LoVo (cell line): ENCODE data around the gene ZBTB11.
A peak's percentile ranks its signal among the peaks of the same experiment; 100 is the strongest.
"Not testable (repeated sequence)": the region's sequence is repeated elsewhere in the genome, so short reads cannot be mapped to it uniquely, and the experiment has no call there.

ENCODE experiments used
- DNase-seq: peaks from one replicate; pipeline ENCODE4 v3.0.0-alpha.2; 2016; ENCODE audit warnings: low spot score

The ZBTB11 gene

DNA sequence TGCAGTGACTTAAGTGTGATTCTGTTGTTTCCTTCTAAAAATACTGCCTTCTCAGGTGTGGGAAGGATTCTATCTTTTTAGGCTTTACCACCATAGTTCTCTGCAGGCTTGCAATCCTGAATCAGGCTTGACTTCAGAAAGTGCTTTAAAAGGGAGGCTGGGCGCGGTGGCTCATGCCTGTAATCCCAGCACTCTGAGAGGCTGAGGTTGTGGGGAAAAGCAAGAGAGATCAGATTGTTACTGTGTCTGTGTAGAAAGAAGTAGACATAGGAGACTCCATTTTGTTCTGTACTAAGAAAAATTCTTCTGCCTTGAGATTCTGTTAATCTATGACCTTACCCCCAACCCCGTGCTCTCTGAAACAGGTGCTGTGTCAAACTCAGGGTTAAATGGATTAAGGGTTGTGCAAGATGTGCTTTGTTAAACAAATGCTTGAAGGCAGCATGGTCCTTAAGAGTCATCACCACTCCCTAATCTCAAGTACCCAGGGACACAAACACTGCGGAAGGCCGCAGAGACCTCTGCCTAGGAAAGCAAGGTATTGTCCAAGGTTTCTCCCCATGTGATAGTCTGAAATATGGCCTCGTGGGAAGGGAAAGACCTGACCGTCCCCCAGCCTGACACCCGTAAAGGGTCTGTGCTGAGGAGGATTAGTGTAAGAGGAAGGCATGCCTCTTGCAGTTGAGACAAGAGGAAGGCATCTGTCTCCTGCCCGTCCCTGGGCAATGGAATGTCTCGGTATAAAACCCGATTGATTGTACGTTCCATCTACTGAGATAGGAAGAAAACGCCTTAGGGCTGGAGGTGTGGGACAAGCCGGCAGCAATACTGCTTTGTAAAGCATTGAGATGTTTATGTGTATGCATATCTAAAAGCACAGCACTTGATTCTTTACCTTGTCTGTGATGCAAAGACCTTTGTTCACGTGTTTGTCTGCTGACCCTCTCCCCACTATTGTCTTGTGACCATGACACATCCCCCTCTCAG lies 15.0 kb upstream of the ZBTB11 start:
- DNase-seq = not testable (repeated sequence)

DNA sequence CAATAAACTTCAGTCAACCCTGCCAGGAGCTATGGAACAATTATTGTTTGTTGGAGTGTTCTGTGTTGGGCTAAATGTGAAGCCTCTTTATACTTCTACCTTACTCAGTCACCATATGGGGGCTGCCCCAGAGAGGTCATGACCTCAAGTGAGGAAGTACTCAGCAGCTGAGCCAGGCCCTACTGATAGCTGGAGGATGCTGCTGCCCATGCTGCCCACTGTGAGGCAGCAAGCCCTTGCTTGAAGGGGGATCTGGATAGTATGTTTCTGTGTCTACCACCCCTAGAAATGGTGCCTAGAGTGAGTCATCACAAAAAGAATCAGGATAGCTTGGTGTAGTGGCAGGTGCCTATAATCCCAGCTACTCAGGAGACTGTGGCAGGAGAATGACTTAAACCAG lies 14.0 kb upstream of the ZBTB11 start:
- DNase-seq = no peak

DNA sequence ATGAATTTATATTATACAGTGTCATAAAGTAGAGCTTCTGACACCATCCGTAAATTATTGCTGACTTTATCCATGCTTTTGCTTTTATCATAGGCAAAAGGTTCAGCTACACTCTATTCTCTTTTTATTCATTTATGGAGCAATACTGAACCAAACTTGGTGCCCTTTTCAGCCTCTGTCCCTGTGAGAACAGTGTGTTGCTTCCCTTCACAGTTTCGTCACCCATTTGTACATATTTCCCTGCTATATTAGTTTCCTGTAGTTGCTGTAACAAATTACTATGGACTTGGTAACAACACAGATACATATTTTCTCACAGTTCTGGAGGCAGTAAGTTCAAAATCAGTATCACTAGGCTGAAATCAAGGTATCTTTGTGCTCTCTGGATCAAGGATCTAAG lies 12.4 kb upstream of the ZBTB11 start:
- DNase-seq = no peak

DNA sequence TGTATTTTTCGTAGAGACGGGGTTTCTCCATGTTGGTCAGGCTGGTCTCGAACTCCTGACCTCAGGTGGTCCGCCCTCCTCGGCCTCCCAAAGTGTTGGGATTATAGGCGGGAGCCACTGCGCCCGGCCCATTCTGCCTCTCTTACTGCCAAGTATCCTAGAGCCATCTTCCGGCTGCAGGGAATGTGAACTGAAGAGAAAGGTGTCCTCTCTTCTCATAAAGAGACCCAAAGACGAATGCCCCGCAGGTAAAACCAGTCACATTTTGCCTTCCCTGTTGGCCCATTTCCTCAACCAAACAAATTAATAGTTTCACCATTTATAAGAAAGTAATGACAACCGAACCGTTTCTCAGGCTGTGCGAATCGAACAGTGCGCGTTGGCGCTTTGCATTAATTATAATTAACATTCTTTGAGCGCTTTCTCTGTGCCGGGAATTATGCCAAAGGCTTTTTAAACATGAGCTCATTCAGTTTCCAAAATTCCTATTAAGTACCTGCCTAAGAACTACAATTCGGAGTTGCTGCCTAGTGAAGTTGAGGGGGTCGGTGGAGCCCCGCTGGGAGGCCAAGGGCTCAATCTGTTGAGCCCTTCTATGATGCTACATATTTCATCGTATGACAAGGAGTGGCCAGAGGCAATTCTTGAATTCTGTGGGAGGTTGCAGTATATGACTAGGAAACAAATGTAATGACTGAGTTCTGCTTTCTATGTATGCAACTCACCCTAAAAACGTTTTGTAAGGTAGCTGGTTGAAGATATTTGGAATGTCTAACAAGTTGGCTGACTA lies 10.4 kb upstream of the ZBTB11 start:
- DNase-seq = no peak

DNA sequence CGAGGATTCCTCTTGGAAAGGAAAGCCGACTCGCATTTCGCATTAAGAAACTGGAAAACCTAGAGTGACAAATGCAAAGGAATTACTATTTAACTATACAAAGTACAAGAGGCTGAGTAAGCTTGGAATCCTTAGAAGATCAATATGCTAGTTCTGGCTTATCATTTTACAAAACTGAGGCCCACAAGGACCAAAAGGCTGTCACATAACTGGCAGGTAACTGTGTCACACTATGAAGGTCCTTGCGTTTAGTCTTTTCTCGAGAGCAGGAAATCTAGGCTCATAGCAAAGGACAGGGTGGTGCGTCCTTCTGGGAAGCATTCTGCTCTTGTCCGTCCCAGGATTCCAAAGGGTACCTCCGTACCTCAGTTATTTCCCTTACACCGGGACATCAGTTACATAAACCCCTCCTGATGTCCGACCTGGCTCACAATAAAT lies 9.0 kb upstream of the ZBTB11 start:
- no peak for DNase-seq

DNA sequence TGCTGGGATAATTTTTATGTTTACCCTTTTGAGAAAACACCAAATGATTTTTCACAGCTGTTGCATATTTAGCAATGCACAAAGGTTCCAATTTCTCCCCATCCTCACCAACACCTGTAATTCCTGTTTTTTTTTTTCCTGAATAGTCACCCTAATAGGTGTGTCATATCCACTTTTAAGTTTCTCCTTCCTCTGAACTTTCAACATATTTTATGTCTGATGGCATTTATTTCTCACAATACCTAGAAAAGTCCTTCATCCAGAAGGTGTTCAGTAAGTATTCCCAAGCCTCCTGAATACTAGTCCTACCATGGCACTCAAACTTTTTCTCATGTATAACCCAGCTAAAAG lies 8.1 kb upstream of the ZBTB11 start:
- no peak for DNase-seq

DNA sequence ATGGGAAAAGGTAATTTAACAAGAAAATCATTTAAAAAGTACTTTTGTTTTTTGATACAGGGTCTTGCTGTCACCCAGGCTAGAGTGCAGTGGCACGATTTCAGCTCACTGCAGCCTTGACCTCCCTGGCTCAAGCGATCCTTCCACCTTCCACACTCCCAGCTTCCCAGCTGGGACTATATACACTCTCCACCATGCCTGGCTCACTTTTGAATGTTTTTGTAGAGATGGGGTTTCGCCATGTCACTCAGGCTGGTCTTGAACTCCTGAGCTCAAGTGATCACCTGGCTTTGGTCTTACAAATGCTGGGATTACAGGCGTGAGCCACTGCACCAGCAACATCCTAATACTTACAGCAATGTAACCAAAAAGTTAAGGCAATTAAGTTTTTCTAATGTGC lies 3.5 kb upstream of the ZBTB11 start:
- no peak for DNase-seq

DNA sequence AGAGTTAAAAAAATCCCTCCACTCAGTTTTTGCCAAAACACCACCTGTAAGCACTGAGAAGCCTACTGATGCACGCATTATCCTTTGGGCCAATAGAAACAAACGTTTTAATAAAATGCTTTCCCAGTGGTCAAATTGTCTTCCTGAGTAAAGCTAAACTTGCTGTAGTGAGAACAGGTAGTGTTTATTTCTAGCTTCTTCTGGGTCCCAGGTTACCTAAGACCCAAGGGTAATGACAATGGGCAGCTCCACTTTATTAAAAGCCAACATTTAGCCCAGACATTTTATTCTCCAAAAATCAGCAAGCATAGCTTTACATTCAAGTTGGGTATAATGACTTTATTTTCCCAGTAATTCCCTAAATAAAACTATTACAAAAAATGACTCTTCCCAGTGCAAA lies 1.9 kb upstream of the ZBTB11 start:
- not testable (repeated sequence) for DNase-seq

DNA sequence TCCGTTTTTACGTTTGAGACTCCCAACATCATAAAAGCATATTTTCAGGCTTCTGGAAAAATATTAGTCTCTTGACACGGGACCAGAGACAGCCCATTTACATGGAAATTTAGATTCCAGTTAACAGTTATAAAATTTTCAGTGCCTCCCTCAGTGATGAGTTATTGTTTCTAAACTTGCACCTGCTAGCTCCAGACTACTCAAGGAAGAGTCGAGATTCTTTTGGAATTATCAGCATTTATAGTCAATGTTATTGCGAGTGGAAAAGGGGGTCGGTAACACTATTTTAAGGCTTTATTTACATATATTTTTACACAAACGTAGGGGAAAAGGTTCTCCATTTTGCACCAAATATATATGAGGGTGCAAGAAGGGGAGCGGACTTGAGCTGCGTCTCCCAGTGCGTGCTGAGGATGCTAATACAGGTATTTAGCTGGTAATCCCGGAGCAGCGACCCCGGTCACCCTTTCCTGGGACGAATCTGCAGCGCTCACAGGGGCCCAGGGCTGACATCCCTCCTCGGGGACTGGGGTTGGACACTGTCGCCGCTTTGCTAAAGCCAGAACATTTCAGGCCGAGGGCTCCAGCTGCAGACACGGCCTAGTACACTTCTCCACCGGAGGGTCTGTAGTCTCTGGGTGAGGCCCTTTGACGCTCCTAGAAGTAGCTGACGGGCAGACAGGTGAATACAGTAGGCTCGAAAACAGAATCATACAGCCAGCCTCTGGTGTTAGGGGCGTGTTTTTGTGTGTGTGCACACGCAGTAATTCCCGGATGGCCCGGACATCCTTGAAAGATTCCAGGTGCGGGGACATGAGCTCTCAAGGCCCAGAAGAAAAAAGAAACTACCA lies 729 bp upstream of the ZBTB11 start:
- no peak for DNase-seq

DNA sequence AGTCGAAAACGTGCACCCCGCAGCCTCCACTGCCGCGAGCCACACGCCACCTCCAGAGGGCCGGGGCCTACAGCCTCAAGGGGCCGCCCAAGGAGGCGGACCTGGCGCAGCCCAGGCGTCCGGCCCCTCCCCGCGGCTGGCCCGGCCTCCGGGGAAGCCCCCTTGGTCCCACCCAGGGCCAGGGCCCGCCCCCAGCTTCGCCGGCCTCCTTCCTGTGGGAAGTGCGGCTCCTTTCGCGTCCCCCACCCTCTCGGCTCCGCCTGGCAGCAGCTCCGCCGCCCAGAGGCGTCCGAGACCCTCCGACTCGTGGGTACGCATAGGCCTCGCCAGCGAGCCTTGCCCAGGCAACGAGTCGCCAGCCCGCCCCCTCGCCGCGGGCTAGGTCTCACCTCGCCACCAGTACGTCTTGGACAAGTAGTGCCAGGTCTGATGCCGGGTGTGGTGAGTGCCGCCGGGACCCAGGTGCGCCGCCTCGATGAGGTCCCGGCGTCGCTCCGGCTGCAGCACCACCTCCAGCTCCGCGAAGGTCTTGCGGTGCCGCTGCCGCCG lies 642 bp downstream of the ZBTB11 start:
- DNase-seq = peak; percentile 92

DNA sequence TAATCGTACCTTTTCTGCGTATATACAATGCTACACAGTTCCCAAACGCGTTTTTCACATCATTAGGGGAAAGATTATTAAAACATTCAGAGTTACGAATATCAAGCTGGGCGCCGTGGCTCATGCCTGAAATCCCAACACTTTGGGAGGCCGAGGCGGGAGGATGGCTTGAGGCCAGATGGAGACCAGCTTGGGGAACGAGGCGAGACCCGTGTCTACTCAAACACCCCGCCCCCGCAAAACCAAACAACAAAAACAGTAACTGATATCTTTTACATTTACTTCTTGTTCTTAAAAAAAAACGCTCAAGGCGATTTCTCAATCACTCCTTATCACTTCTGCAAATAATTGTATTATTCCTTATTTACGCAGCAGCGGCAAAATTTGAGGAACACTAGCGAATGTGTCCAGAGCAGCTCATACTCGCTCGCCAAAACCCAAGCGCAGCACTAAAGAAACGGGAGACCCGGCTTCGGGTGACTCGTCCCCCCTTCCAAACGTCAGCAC lies 1.2 kb downstream of the ZBTB11 start:
- no peak for DNase-seq

DNA sequence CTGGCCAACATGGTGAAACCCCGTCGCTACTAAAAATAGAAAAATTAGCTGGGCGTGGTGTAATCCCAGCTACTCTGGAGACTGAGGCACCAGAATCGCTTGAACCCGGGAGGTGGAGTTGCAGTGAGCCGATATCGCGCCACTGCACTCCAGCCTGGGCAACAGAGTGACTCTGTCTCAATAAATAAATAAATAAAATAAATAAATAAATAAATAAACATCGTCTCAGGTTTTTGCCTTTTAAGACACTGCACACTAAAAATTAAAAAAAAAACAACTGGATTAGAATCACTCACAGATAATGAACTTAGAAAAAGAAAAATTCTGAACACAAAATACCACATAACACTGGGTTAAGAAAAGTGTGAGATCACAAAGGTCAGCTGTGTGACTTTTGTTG lies 2.4 kb downstream of the ZBTB11 start:
- DNase-seq = no peak

DNA sequence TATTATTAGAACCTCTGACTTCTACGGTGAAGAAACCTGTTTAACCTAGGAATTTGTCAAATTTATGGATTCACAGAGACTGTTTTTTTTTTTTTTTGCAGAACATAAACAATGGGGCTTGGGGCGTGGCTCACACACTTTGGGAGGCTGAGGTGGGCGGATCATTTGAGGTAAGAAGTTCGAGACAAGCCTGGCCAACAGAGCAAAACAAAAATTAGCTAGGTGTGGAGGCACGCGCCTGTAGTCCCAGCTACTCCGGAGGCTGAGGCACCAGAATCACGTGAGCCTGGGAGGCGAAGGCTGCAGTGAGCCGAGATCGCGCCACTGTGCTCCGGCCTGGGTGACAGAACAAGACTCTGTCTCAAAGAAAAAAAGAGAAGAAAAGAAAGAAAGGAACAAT lies 3.0 kb downstream of the ZBTB11 start:
- DNase-seq = no peak

DNA sequence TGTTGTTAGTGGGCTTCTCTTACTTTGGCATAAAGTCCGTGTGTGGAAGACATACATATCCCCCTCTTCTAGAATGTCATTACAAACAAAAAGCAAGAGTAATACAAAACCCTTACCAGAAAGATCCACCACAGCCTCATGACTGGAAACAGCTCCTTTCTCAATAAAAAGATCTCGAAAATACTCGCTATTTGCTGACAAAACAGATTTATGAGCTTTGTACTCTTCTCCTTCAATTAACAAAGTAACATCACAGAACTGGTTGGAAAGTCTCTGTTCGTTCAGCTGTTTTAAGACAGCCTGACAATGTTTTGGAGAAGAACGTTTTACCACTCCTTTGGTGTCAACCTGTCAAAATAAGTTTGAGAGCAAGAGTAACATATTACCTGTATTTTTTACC lies 5.9 kb downstream of the ZBTB11 start:
- DNase-seq = no peak

DNA sequence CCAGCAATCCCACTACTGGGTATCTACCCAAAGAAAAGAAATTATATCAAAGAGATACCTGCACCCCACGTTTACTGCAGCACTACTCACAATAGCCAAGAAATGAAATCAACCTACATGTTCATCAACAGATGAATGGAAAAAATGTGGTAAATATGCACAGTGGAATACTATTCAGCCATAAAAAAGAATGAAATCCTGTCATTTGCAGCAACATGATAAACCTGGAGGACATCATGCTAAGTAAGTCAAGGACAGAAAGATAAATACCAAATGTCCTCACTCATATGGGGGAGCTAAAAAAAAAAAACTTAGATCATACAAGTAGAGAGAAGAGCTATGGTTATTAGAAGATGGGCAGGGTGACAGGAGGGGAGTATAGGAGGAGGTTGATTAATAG lies 9.1 kb downstream of the ZBTB11 start:
- DNase-seq = no peak

DNA sequence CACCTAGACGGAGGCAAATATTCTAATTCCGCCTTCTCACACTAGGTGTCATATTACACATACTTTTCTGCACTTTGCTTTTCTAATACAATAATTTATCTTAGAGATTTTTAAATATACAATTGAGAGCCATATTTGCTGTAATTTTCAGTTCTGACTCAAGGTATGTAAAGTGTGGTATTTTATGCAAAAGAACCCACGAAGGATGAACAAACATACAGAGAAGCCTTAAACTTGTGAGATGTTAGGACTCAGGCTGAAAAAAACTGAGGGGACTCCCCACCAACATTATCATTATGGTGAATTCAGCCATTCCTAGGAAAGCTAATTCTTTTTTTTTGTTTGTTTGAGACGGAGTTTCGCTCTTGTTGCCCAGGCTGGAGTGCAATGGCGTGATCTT lies 9.6 kb downstream of the ZBTB11 start:
- DNase-seq = no peak

DNA sequence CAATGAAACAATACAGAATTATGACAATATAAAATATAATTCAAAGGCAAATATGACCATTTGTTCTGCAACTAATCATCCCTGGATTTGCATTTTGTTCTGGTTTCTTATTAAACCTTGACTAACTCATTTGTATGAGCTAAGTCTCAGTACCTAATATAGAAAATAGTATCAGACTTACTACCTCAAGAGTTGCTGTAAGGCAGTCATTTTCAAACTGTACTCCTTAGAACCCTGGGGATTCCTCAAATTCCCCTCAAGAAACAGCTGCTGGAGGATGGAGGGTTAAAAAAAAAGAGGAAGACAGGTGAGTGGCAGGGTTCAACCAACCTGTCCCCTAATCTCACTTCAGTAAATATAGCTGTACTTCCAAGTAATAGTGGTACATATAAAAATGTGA lies 11.1 kb downstream of the ZBTB11 start:
- DNase-seq = no peak

DNA sequence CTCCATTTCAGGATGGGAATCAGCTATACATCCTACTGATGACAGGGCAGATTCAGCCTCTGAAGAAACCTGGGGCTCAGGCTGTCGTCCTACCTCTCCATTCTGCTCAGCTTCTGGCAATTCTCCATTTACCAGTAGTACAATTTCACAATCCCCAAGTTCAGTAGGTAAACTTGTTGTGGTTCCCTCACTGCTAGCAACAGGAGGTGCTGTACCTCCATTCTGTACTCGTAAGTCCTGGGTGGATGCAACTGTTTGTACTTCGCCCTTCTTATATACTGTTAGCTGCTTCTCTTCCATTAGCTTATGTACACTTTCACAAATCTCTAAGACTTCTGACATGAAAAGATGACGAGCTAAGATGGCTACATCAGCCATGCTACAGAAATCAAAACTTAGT lies 11.6 kb downstream of the ZBTB11 start:
- DNase-seq = no peak

DNA sequence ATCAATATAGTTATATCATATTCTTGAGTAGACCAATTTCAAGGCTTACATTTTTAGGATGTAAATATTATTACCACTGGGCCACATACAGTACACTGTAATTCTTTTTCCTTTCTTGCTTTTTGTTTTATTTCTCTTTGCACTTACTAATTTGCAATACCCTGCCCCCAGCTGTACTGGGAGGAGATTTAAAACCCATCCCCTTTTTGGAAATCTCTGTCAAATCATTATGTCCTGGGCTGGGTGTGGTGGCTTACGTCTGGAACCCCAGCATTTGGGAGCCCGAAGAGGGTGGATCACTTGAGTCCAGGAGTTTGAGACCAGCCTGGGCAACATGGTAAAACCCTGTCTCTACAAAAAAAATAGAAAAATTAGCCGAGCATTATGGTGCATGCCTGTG lies 16.2 kb downstream of the ZBTB11 start:
- DNase-seq = no peak

DNA sequence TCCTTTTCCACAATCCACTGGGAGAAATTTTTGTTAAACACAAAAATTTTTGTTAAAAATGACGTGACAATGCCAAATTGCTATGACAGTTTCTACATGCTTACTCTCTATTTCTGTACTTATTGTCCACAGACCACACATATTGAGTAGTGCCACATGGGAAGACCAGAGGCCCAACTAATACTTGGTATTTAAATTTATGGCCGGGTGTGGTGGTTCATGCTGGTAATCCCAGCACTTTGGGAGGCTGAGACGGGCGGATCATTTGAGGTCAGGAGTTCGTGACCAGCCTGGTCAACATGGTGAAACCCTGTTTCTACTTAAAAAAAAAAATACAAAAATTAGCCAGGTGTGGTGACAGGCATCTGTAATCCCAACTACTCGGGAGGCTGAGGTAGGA lies 20.3 kb downstream of the ZBTB11 start:
- DNase-seq = no peak

DNA sequence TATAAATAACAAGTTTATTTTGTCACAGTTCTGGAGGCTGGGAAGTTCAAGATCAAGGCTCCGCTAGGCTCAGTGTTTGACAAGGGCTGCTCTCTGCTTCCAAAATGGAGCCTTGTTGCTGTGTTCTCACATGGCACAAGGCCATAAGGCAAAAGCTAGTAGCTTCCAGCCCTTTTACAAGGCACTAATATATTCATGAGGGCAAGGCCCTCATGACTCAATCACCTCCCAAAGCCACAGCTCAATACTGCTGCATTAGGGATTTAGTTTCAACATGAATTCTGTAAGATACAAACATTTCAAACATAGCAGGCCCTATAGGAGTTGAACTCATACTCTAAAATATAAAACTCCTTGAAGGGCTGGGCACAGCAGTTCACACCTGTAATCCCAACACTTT lies 30.2 kb downstream of the ZBTB11 start:
- peak; percentile 39 for DNase-seq
